Type B pancreatic cell (in vitro differentiated cells): ENCODE results near the gene POLR3G. TPM values are rescaled to one million over a fixed set of nuclear protein-coding genes. Genes with fewer than 3 reads are reported as not detected.

Source experiments
- DNase-seq: peaks from one replicate; pipeline ENCODE4 v3.0.0; 2021; ENCODE audit warnings: mixed read lengths; ENCODE audit not compliant: unreplicated experiment; ENCODE audit errors: extremely low spot score
- H3K27ac Mint-ChIP-seq: 2 replicates; pipeline ENCODE4 v1.8.0; 2021; ENCODE audit warnings: mild to moderate bottlenecking, mixed read lengths
- H3K27me3 Mint-ChIP-seq: 2 replicates; pipeline ENCODE4 v1.8.0; 2021; ENCODE audit warnings: mixed read lengths
- H3K36me3 Mint-ChIP-seq: 2 replicates; pipeline ENCODE4 v1.8.0; 2021; ENCODE audit warnings: mixed read lengths
- H3K4me1 Mint-ChIP-seq: one replicate; pipeline ENCODE4 v1.8.0; 2021; ENCODE audit warnings: mixed read lengths; ENCODE audit not compliant: unreplicated experiment
- H3K4me3 Mint-ChIP-seq: 2 replicates; pipeline ENCODE4 v1.8.0; 2021; ENCODE audit warnings: mild to moderate bottlenecking, mixed read lengths
- H3K9me3 Mint-ChIP-seq: 2 replicates; pipeline ENCODE4 v1.8.0; 2021; ENCODE audit warnings: mixed read lengths
- CTCF ChIP-seq: fragments of 200-600 bp; sonication (generic); conservative IDR thresholded peaks from 2 replicates; pipeline ENCODE4 v1.5.0; 2021; ENCODE audit warnings: antibody characterized with exemption, mild to moderate bottlenecking
- total RNA-seq: library from RNA; stranded (reverse); gene quantifications from 2 replicates; pipeline ENCODE4 v1.2.1, GENCODE V29; 2021; ENCODE audit warnings: low replicate concordance

The POLR3G gene
- total RNA-seq, 1 donor from 2014 or later = 2.4 TPM

GRCh38 chr5:90547072-90547536 is 72.4 kb downstream of the POLR3G start:
- H3K36me3 Mint-ChIP-seq = no peaks in the 10 kb centered on the region
- no peak for TF ChIP-seq CTCF
- peaks cover 5% of the 10 kb centered on the region for H3K4me1 Mint-ChIP-seq
- H3K9me3 Mint-ChIP-seq = no peaks in the 10 kb centered on the region
- no peak overlapping the region for H3K27ac Mint-ChIP-seq
- no peak for DNase-seq
- H3K27me3 Mint-ChIP-seq = peaks cover 5% of the 10 kb centered on the region
- H3K4me3 Mint-ChIP-seq = no peak overlapping the region

- Mint-ChIP-seq H3K9me3 (no peaks in the 10 kb centered on the region), H3K36me3 (no peaks in the 10 kb centered on the region), H3K27me3 (peaks cover 15% of the 10 kb centered on the region), H3K27ac (no peak overlapping the region), H3K4me3 (no peak overlapping the region), H3K4me1 (peaks cover 5% of the 10 kb centered on the region)
- no peak for TF ChIP-seq CTCF
- no peak for DNase-seq
These were observed 73.5 kb downstream of the POLR3G start for GRCh38 chr5:90548069-90548593.

GRCh38 chr5:90549223-90549622 is 74.6 kb downstream of the POLR3G start:
- H3K4me1 Mint-ChIP-seq = peaks cover 5% of the 10 kb centered on the region
- no peak overlapping the region for H3K27ac Mint-ChIP-seq
- DNase-seq = no peak
- no peaks in the 10 kb centered on the region for H3K36me3 Mint-ChIP-seq
- H3K27me3 Mint-ChIP-seq = peaks cover 22% of the 10 kb centered on the region
- no peaks in the 10 kb centered on the region for H3K9me3 Mint-ChIP-seq
- H3K4me3 Mint-ChIP-seq = no peak overlapping the region
- TF ChIP-seq CTCF = no peak

- H3K4me1 Mint-ChIP-seq = peaks cover 5% of the 10 kb centered on the region
- H3K27me3 Mint-ChIP-seq = peaks cover 25% of the 10 kb centered on the region
These were observed 75.1 kb downstream of the POLR3G start for GRCh38 chr5:90549729-90550275.

GRCh38 chr5:90550963-90551362 is 76.3 kb downstream of the POLR3G start:
- Mint-ChIP-seq H3K27ac (no peak overlapping the region), H3K4me1 (peaks cover 5% of the 10 kb centered on the region), H3K27me3 (peaks cover 35% of the 10 kb centered on the region), H3K4me3 (no peak overlapping the region), H3K9me3 (no peaks in the 10 kb centered on the region), H3K36me3 (no peaks in the 10 kb centered on the region)
- no peak for TF ChIP-seq CTCF
- no peak for DNase-seq

More at GRCh38 chr5:90549729-90550275, 75.1 kb downstream of the POLR3G start:
- Mint-ChIP-seq H3K9me3 (no peaks in the 10 kb centered on the region), H3K36me3 (no peaks in the 10 kb centered on the region), H3K4me3 (no peak overlapping the region), H3K27ac (no peak overlapping the region)
- DNase-seq = no peak
- no peak for TF ChIP-seq CTCF
